Prostate gland (tissue), 2 donors: ENCODE measurements around the gene PER1.

Experiments
- CTCF ChIP-seq, 4 experiments: fragments of 200-600 bp in 2 of 4; fragments of 450-650 bp in 2 of 4; sonication (generic) in 2 of 4; IDR thresholded peaks; 1 replicate in 3 of 4; 2 replicates in 1 of 4; pipeline ENCODE4 v1.5.1; 2016 to 2019; ENCODE audit warnings: antibody characterized with exemption in 4 of 4, mild to moderate bottlenecking in 2 of 4, moderate library complexity in 2 of 4
- POLR2AphosphoS5 ChIP-seq: sonication (generic); formaldehyde crosslinking; IDR thresholded peaks from one replicate; pipeline ENCODE4 v1.6.1; 2017; ENCODE audit warnings: antibody characterized with exemption

GRCh38 chr17:8153031-8153451 is 837 bp upstream of the PER1 start:
- TF ChIP-seq CTCF (IDR thresholded peaks at IDR 0.05) (no peak), POLR2AphosphoS5 (no peak)
